Measurements from ENCODE around the gene KCNJ5. TPM values are rescaled to one million over a fixed set of nuclear protein-coding genes. Genes with fewer than 3 reads are reported as not detected.

Gene KCNJ5
- 0.06 to 0.14 TPM (median 0.07 TPM) in 4 of 5 replicates, not detected in the other for total RNA-seq (2022; extraction: Qiagen RNA extraction; ENCODE audit: low read depth)

GRCh38 chr11:128890543-128891368 lies at the start of gene KCNJ5:
Gene KCNJ5 (plus strand): TSS chr11:128891356. CDS start chr11:128911274, 19,918 bp downstream.

GRCh38 chr11:128867277-128867676 lies 23.9 kb upstream of the KCNJ5 start, which contains the start of gene KCNJ1:
Gene KCNJ1 (minus strand): TSS chr11:128867296. CDS start chr11:128840243, 27,053 bp downstream.

GRCh38 chr11:128942817-128943427 lies 51.8 kb downstream of the KCNJ5 start, which contains the start of gene TP53AIP1:
Gene TP53AIP1 (minus strand): TSS chr11:128942871. CDS start chr11:128937818, 5,053 bp downstream.

Other genes with a start within 250 kb of the KCNJ5 start
- 0.18 to 0.37 TPM (median 0.28 TPM) in 5 replicates for gene FLI1, start 197.3 kb upstream of the KCNJ5 start, total RNA-seq (2022; extraction: Qiagen RNA extraction; ENCODE audit: low read depth)
- gene KCNJ1, start 24.1 kb upstream of the KCNJ5 start, total RNA-seq (2022; extraction: Qiagen RNA extraction; ENCODE audit: low read depth), result not detected in 5 replicates
- gene TP53AIP1, start 51.5 kb downstream of the KCNJ5 start, total RNA-seq (2022; extraction: Qiagen RNA extraction; ENCODE audit: low read depth), result 0.06 TPM in 1 of 5 replicates, not detected in the others

Measured in A549 treated with DMSO at 1 μM for 4 hours (cell line).